Smooth muscle cell (in vitro differentiated cells): ENCODE measurements around the gene NCS1. TPM values are rescaled to one million over a fixed set of nuclear protein-coding genes. Genes with fewer than 3 reads are reported as not detected.

ENCODE experiments used
- DNase-seq: peaks from one replicate; lab custom pipeline; 2025; ENCODE audit not compliant: unreplicated experiment; lab: John Stamatoyannopoulos, UW
- H2AFZ ChIP-seq: fragments of 200-600 bp; sonication (generic); 2 replicates; pipeline ENCODE4 v1.6.0; 2016; ENCODE audit warnings: antibody characterized with exemption, low read depth, mild to moderate bottlenecking
- H3F3A ChIP-seq: fragments of 200-600 bp; sonication (generic); 2 replicates; pipeline ENCODE4 v1.6.0; 2017; ENCODE audit warnings: antibody characterized with exemption, low read depth
- H3K27ac ChIP-seq: fragments of 200-600 bp; sonication (generic); 2 replicates; pipeline ENCODE4 v1.5.1; 2016; ENCODE audit warnings: low read depth, mild to moderate bottlenecking
- H3K27me3 ChIP-seq: fragments of 200-600 bp; sonication (generic); 2 replicates; pipeline ENCODE4 v1.6.1; 2016; ENCODE audit warnings: low read depth, mild to moderate bottlenecking
- H3K36me3 ChIP-seq: fragments of 200-600 bp; sonication (generic); 2 replicates; pipeline ENCODE4 v1.5.1; 2016; ENCODE audit warnings: low read depth
- H3K4me1 ChIP-seq: fragments of 200-600 bp; sonication (generic); 2 replicates; pipeline ENCODE4 v1.5.1; 2016; ENCODE audit warnings: low read depth
- H3K4me2 ChIP-seq: fragments of 200-600 bp; sonication (generic); 2 replicates; pipeline ENCODE4 v1.6.0; 2016; ENCODE audit warnings: mild to moderate bottlenecking
- H3K4me3 ChIP-seq: fragments of 200-600 bp; sonication (generic); 2 replicates; pipeline ENCODE4 v1.5.1; 2016; ENCODE audit warnings: mild to moderate bottlenecking
- H3K79me2 ChIP-seq: fragments of 200-600 bp; sonication (generic); 2 replicates; pipeline ENCODE4 v1.6.0; 2016; ENCODE audit warnings: low read depth, mild to moderate bottlenecking
- H3K9ac ChIP-seq: fragments of 200-600 bp; sonication (generic); 2 replicates; pipeline ENCODE4 v1.6.0; 2016; ENCODE audit warnings: low read depth
- H3K9me3 ChIP-seq: fragments of 200-600 bp; sonication (generic); replicated peaks from 2 replicates; pipeline ENCODE4 v1.5.1; 2016; ENCODE audit warnings: low read depth
- H4K20me1 ChIP-seq: fragments of 200-600 bp; sonication (generic); 2 replicates; pipeline ENCODE4 v1.6.0; 2016; ENCODE audit warnings: low read depth
- WGBS: methylation state at CpG from one replicate; pipeline ENCODE4 v1.1.7; 2016; ENCODE audit warnings: low lambda C conversion rate; 5-methylcytosine and 5-hydroxymethylcytosine counted together
- polyA plus RNA-seq: library from polyadenylated mRNA; unstranded; fragments of >200 nt; fragmentation: Nextera tagmentation; extraction: Ambion mirVana; gene quantifications from 2 replicates; pipeline ENCODE4 v1.2.1, GENCODE V29; 2016
- total RNA-seq: library from RNA; depleted of rRNA; stranded (reverse); fragments of >200 nt; gene quantifications from 2 replicates; pipeline ENCODE4 v1.2.3, GENCODE V29; 2014
- TF ChIP-seq, protein P1 (sequence below): fragments of 200-600 bp; sonication (generic); IDR thresholded peaks from 2 replicates; pipeline ENCODE4 v1.5.1; 2017; ENCODE audit warnings: borderline replicate concordance, mild to moderate bottlenecking, antibody characterized with exemption; ENCODE audit not compliant: insufficient read depth, poor library complexity, severe bottlenecking

The NCS1 gene
- total and polyA plus RNA-seq, 2 experiments from 2014 or later, result 28.0 to 59.3 TPM

DNA sequence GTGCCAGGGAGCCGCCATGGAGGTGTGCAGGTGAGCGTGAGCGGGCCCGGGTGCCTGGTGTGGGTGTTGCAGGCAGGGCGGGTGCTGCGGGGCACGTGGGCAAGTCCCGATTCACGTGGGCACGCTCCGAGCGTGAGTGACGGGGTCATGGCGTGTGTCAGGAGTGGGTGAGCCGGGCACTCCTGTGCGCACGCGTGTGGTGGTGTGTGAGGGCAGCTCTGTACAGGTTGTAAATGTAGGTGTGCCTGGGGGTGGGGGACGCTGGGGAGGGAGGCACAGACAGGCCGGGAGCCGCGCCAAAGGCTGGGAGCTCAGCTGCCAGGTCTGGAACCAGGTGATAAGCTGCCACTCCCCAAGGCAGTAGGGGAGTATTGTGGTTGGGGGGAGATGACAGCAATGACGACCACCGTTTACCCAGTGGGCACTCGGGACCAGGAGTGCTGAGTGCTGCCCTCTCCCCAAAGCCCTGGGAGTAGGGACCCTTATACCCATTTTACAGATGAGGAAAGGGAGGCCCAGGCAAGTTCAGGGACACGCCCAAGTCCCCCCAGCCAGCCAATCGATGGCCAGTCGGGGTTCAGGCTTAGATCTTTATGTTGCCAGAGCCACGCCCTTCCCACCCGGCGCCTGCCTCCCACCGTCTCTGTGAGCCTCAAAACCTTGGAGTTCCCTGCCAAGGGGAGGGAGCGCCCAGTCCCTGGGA is 9.6 kb downstream of the NCS1 start:
- Histone ChIP-seq H3K9me3 (no peaks in the 10 kb centered on the region), H3K79me2 (peaks cover 82% of the 10 kb centered on the region), H3F3A (peaks cover 40% of the 10 kb centered on the region), H3K27me3 (no peaks in the 10 kb centered on the region), H3K4me2 (no peak overlapping the region), H3K4me3 (no peak overlapping the region), H2AFZ (no peak overlapping the region), H3K36me3 (no peaks in the 10 kb centered on the region), H3K4me1 (peaks cover 31% of the 10 kb centered on the region), H3K9ac (no peak overlapping the region), H3K27ac (no peak overlapping the region), H4K20me1 (peaks cover 97% of the 10 kb centered on the region)
- no peak for DNase-seq
- WGBS, result 96% methylated on average over 28 of the region's 33 CpGs
- TF ChIP-seq, protein P1, sequence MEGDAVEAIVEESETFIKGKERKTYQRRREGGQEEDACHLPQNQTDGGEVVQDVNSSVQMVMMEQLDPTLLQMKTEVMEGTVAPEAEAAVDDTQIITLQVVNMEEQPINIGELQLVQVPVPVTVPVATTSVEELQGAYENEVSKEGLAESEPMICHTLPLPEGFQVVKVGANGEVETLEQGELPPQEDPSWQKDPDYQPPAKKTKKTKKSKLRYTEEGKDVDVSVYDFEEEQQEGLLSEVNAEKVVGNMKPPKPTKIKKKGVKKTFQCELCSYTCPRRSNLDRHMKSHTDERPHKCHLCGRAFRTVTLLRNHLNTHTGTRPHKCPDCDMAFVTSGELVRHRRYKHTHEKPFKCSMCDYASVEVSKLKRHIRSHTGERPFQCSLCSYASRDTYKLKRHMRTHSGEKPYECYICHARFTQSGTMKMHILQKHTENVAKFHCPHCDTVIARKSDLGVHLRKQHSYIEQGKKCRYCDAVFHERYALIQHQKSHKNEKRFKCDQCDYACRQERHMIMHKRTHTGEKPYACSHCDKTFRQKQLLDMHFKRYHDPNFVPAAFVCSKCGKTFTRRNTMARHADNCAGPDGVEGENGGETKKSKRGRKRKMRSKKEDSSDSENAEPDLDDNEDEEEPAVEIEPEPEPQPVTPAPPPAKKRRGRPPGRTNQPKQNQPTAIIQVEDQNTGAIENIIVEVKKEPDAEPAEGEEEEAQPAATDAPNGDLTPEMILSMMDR, result no peak

DNA sequence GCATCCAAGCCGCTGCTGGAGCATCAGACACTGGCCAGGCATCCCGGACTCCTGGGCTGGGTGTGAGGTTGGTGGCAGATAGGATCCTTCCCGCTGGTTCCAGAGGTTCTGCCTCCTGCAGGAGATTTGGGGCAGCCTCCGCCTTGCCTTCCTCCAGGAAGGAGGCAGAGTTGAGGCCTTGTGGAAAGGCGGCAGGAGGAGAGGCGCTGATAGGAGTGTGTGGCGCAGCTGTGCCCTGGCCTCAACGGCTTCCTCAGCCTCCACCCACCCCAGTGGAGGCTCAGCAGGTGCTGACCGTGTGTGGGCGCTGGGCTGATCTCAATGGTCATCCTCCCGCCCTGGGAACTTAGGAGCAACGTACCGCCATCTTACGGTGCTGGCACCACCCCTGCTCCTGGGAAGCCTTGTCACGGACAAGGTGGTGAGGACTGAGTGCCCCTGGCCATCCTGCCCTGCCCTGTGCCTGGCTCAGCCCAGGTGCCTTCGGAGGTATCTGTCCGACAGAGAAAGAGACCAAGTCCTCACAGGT is 10.2 kb downstream of the NCS1 start:
- Histone ChIP-seq H2AFZ (no peak overlapping the region), H4K20me1 (peaks cover 97% of the 10 kb centered on the region), H3K36me3 (no peaks in the 10 kb centered on the region), H3K27ac (peak overlapping the region; percentile 73), H3K4me1 (peaks cover 37% of the 10 kb centered on the region), H3K4me2 (no peak overlapping the region), H3K27me3 (no peaks in the 10 kb centered on the region), H3K9me3 (no peaks in the 10 kb centered on the region), H3K9ac (no peak overlapping the region), H3K4me3 (no peak overlapping the region), H3K79me2 (peaks cover 82% of the 10 kb centered on the region), H3F3A (peaks cover 40% of the 10 kb centered on the region)
- no peak for DNase-seq
- TF ChIP-seq, protein P1, result no peak
- WGBS, result 92% methylated on average over 17 of the region's 17 CpGs

DNA sequence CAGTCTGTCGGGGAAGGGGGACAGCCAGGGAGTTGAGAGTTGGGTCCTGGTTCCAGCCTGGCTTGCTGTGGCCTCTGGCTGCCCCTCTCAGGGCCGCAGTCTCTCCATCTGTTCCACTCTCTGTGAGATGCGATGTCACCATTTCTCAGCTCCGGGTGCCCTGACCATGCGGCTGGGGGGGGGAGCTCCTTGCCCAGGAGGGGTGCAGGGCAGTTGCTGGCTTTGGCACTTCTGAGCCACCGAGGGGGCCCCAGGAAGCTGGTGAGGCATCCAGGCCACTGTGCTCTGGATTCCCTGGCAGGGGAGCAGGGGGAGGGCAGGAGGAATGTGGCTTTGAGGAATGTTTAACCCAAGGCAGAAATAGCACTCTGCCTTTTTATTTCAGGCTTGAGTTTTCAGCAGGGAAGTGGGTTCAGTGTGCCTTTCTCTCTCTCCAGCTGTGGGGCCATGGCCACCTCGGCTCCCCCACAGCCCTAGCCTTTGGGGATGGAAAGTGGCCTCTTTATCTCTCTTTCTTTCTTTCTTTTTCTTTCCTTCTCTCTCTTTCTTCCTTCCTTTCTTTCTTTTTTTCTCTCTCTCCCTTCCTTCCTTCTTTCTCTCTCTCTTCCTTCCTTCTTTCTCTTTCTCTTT is 11.0 kb downstream of the NCS1 start:
- Histone ChIP-seq H3K4me2 (peak overlapping the region; percentile 72), H3K9ac (peak overlapping the region; percentile 13), H3K9me3 (no peaks in the 10 kb centered on the region), H3F3A (peaks cover 40% of the 10 kb centered on the region), H2AFZ (no peak overlapping the region), H3K4me1 (peaks cover 40% of the 10 kb centered on the region), H3K27ac (peak overlapping the region; percentile 73), H3K79me2 (peaks cover 82% of the 10 kb centered on the region), H3K36me3 (no peaks in the 10 kb centered on the region), H4K20me1 (peaks cover 97% of the 10 kb centered on the region), H3K27me3 (no peaks in the 10 kb centered on the region), H3K4me3 (no peak overlapping the region)
- 10% methylated on average over 7 of the region's 7 CpGs for WGBS
- TF ChIP-seq, protein P1, result no peak
- peak; percentile 34 for DNase-seq
